Measurements from ENCODE around the gene CACNG7. TPM values are rescaled to one million over a fixed set of nuclear protein-coding genes. Genes with fewer than 3 reads are reported as not detected.

Gene CACNG7
- total RNA-seq, 3 donors from 2014 or later, result 0.54 TPM; not detected in 2

GRCh38 chr19:53871454-53871853, 37.6 kb upstream of the CACNG7 start:
- TF ChIP-seq CTCF (IDR thresholded peaks at IDR 0.05), result no peak
- Histone ChIP-seq H3K4me3 (no peak overlapping the region), H3K36me3 (ENCODE audit: low read depth) (no peaks in the 10 kb centered on the region), H3K4me1 (ENCODE audit: low read depth) (peaks cover 26% of the 10 kb centered on the region), H3K9me3 (no peaks in the 10 kb centered on the region)
- intact Hi-C loops (cut with DNase I, micrococcal nuclease), result no loop called here
- ATAC-seq (no peak), DNase-seq (no peak)

- Histone ChIP-seq H3K36me3 (ENCODE audit: low read depth) (no peaks in the 10 kb centered on the region), H3K4me1 (ENCODE audit: low read depth) (peaks cover 19% of the 10 kb centered on the region), H3K4me3 (no peak overlapping the region), H3K9me3 (no peaks in the 10 kb centered on the region)
- TF ChIP-seq CTCF (IDR thresholded peaks at IDR 0.05), result no peak
- no peak for ATAC-seq
- intact Hi-C loops (cut with DNase I, micrococcal nuclease), result no loop called here
- DNase-seq, result no peak
Observed at GRCh38 chr19:53872762-53873161, 36.3 kb upstream of the CACNG7 start.

GRCh38 chr19:53873773-53874605, 35.1 kb upstream of the CACNG7 start:
- H3K4me1 ChIP-seq (ENCODE audit: low read depth), result peaks cover 23% of the 10 kb centered on the region
- no peak overlapping the region for H3K4me3 ChIP-seq
- ATAC-seq (no peak), DNase-seq (no peak)
- H3K36me3 ChIP-seq (ENCODE audit: low read depth), result no peaks in the 10 kb centered on the region
- H3K9me3 ChIP-seq, result no peaks in the 10 kb centered on the region
- intact Hi-C loops (cut with DNase I, micrococcal nuclease), result no loop called here
- TF ChIP-seq CTCF (IDR thresholded peaks at IDR 0.05), result no peak

- Histone ChIP-seq H3K36me3 (ENCODE audit: low read depth) (no peaks in the 10 kb centered on the region), H3K4me1 (ENCODE audit: low read depth) (peaks cover 27% of the 10 kb centered on the region), H3K4me3 (no peak overlapping the region), H3K9me3 (no peaks in the 10 kb centered on the region)
- intact Hi-C loops (cut with DNase I, micrococcal nuclease), result no loop called here
- no peak for DNase-seq
- no peak for ATAC-seq
- TF ChIP-seq CTCF (IDR thresholded peaks at IDR 0.05), result no peak
Observed at GRCh38 chr19:53874606-53874990, 34.5 kb upstream of the CACNG7 start.

- no peaks in the 10 kb centered on the region for H3K36me3 ChIP-seq (ENCODE audit: low read depth)
- intact Hi-C loops (cut with DNase I, micrococcal nuclease), result no loop called here
- TF ChIP-seq CTCF (IDR thresholded peaks at IDR 0.05), result no peak
- H3K4me3 ChIP-seq, result no peak overlapping the region
- ATAC-seq (no peak), DNase-seq (no peak)
- H3K4me1 ChIP-seq (ENCODE audit: low read depth), result peaks cover 27% of the 10 kb centered on the region
- no peaks in the 10 kb centered on the region for H3K9me3 ChIP-seq
Observed at GRCh38 chr19:53875602-53876325, 33.3 kb upstream of the CACNG7 start.
